NCI-H1694 treated with DMSO at 0.1 percent for 48 hours (cell line): ENCODE data around the gene KCNMB3.
"Not testable (repeated sequence)": the region's sequence is repeated elsewhere in the genome, so short reads cannot be mapped to it uniquely, and the experiment has no call there.

ENCODE experiments used
- DNase-seq: peaks from one replicate; lab custom pipeline; 2025; lab: John Stamatoyannopoulos, UW

The KCNMB3 gene

DNA sequence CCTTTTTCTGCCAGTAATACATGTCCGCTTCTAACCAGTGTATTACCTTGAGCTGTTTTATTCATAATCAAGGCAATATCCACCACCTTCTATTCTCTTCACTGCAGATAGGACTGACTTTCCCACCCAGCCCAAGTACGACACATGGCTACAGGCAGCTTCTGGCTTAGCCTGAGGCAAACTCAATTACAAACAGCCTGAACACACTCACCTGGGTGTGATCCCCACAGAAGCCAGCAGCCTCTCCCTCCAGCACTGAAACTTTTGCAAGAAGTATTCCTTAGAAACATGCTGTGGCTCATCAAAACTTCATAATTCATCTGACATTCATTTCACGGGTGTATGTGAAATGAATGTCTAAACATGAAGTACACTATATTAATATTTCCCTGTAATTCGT is 13.5 kb upstream of the KCNMB3 start:
- DNase-seq: no peak

- no peak for DNase-seq
Measured at GRCh38 chr3:179263134-179263533, 12.2 kb upstream of the KCNMB3 start.

DNA sequence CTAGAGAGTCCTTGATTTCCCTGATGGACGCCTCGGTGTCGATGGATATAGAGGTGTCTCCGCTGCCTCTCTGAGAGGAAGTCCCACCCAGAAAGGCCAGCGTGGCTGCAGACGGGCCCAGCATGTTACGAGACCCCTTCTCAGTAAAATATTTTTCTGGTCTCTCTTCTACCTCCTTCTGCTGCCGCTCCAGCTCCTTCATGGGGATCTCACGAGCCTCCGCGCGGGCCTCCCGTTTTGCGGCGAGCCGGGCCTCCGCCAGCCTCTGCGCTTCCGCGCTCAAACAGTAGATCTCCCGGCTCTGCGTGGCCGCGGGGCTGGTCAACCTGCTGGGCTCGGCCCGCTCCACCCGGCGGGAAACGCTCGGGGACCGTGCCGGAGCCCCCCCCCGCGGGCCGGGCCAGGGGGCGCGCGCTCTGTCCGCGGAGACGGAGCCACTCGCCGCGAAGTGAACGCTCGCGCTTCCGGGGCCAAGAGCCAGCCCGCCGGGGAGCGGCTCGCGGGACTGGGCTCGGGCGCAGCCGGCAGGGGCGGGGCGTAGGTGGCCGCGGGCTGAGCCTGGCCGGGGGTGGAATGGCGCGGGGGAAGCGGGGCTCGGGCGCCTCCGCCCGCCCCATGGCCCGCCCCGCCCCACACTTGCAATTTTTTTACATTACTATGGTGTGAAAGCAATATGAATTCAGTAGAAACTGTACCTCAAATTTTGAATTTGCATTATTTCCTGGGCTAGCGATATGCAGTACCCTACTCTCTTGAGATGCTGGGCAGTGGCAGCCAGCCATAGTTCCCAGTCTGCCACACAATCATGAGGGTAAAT is 10.2 kb upstream of the KCNMB3 start:
- peak; percentile 35 for DNase-seq

GRCh38 chr3:179259959-179260756 is 9.2 kb upstream of the KCNMB3 start:
- not testable (repeated sequence) for DNase-seq

GRCh38 chr3:179258820-179259219 is 7.9 kb upstream of the KCNMB3 start:
- no peak for DNase-seq

DNA sequence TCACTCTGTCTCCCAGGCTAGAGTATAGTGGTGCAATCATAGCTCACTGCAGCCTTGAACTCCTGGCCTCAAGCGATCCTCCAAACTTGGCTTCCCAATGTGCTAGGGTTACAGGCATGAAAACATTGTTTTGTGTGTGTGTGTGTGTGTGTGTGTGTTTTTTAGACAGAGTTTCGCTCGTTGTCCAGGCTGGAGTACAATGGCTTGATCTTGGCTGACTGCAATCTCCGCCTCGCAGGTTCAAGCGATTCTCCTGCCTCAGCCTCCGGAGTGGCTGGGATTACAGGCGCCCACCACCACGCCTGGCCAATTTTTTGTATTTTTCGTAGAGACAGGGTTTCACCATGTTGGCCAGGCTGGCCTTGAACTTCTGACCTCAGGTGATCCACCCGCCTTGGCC is 6.8 kb upstream of the KCNMB3 start:
- not testable (repeated sequence) for DNase-seq

DNA sequence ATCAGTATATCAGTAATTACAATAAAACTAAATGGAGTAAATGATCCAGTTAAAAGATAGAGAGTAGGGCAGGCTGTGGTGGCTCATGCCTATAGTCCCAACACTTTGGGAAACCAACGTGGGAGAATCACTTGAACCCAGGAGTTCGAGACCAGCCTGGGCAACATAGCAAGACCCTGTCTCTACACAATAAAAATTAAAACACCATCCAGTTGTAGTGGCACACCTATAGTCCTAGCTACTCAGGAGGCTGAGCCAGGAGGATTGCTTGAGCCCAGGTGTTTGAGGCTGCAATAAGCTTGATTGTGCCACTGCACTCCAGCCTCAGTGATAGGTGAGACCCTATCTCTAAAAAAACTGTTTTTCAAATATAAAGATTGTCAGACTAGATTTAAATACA is 5.9 kb upstream of the KCNMB3 start:
- no peak for DNase-seq

- no peak for DNase-seq
Measured at GRCh38 chr3:179247289-179248015, 3.5 kb downstream of the KCNMB3 start.

DNA sequence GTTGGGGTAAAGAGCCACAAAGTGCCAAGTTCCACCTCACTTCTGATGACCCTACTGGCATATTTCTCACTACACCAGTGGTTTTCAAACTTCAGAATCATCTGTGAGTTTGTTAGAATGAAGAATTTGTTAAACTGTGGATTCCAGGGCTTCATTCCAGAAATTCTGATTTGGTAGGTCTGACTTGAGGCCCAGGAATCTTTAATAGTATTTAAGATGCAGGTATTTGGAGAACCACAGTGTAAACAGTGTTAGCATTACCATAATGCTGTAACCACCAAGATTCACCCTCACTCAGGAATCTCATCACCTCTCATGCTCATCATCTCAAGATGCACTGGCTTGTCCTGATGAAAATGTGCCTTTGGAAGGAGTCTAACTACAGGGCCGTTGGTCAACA is 6.0 kb downstream of the KCNMB3 start:
- DNase-seq: no peak

DNA sequence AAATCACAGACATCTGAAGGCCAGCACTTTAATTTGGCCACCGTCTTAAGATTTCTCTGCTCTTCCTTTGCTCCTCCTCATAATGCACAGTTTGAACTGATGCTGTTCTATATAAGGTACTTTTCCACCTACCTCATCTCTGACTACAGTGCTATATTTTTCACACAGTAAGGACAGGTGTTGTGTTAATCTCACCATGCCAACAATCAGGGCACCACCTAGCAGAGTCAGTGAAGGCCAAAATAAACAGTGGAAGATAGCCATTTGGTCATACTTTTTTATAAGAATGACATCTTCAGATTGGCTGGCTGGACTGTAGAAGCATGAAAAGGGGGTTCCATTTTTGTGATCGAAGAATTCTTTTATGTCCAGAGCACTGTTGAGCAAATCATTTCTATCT is 8.1 kb downstream of the KCNMB3 start:
- DNase-seq: not testable (repeated sequence)

GRCh38 chr3:179240299-179240698 is 10.6 kb downstream of the KCNMB3 start:
- not testable (repeated sequence) for DNase-seq

GRCh38 chr3:179236669-179237301 is 14.1 kb downstream of the KCNMB3 start:
- no peak for DNase-seq

GRCh38 chr3:179234199-179234598 is 16.7 kb downstream of the KCNMB3 start:
- no peak for DNase-seq

- no peak for DNase-seq
Measured at GRCh38 chr3:179233043-179233442, 17.9 kb downstream of the KCNMB3 start.

GRCh38 chr3:179229177-179229576 is 21.7 kb downstream of the KCNMB3 start:
- DNase-seq: no peak

DNA sequence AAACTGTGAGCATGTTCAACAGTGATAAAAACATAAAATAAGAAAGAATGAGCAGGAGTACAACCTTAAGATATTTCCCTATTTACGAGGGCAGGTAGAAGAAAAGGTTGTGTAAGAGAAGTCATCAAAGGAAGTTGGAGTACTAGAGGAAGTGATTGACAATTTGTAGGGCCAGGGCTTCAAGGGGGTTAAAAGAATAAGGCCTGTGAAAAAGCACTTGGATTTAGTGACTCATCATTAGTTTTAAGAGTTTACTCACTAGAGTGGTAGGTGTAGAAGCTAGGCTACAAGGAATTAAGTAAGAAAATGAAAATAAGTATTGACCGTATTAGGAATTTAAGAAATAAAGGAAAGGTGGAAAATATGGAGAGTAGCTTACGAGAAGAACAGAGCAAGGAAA is 23.6 kb downstream of the KCNMB3 start:
- no peak for DNase-seq

DNA sequence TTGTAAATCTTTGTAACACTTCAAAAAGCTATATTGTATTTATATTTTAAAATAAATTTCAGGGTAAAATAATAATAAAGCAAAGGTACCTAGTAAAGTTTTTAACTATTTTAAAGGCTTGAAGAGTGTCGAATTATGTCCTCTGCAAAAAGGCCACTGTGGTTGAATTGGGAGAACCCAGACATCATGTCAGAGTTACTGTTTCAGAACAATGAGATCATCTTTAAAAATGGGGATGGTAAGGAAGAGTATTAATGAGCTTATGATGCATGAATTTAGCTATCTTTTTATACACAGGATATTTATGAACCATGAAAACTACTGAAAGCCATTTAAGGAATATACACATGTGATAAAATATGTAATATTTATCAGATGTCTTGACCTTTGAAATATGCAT is 26.3 kb downstream of the KCNMB3 start:
- DNase-seq: no peak

DNA sequence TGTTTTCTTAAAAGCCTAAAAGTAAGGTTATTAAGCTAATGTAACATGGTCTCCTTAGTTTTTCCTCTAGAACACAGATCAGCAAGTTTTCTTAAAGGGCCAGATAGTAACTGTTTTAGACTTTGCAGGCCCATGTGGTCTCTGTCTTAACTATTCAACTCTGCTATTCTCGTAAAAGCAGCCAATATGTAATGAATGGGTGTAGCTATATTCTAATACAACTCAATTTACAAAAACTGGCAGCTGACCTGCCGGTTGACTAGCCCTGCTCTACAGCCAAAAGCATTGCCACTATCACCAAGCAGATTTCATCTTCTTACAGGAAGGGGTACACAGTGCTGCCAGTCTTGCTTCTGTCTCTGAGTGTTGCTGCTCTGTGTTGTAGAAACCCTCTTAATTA is 27.4 kb downstream of the KCNMB3 start:
- DNase-seq: no peak

DNA sequence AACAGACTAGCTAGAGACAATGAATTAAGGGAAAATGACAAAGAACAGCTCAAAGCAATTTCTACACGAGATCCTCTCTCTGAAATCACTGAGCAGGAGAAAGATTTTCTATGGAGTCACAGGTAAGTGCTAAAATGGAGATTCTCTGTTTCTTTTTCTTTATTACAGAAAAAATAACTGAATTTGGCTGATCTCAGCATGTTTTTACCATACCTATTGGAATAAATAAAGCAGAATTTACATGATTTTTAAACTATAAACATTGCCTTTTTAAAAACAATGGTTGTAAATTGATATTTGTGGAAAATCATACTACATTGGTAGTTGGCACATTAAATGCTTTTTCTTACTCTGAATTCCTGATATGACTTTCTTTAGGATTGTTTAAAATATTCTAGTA is 32.7 kb downstream of the KCNMB3 start:
- DNase-seq: not testable (repeated sequence)

- not testable (repeated sequence) for DNase-seq
Measured at GRCh38 chr3:179215550-179215949, 35.4 kb downstream of the KCNMB3 start.

- no peak for DNase-seq
Measured at GRCh38 chr3:179200790-179201189, 50.1 kb downstream of the KCNMB3 start.

DNA sequence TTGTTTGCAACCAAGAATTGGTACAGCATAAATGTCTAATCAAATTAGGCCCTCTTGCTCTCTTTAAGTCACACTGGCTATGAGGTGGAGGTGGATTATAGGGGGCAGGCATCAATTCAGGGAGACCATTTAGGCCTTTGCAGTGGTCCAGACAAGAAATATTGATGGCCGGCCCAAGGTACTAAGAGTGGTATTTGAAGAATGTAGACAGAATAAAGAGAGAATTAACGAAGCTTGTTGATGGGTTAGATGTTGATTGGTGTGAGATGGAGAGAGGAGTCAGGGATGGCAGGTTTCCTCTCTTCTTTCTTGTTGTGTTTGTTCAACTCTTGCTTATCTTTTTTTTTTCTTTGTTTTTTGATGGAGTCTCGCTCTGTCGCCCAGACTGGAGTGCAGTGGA is 54.2 kb downstream of the KCNMB3 start:
- no peak for DNase-seq
